Endodermal cell (in vitro differentiated cells): ENCODE results near the gene TNFRSF14. TPM values are rescaled to one million over a fixed set of nuclear protein-coding genes. Genes with fewer than 3 reads are reported as not detected.

ENCODE experiments used
- DNase-seq: peaks from one replicate; pipeline ENCODE4 v3.0.0-alpha.2; 2017
- H3K27ac ChIP-seq: 2 replicates; pipeline ENCODE4 v1.5.1; 2013; ENCODE audit warnings: mild to moderate bottlenecking, low read depth, low read length, moderate library complexity
- H3K27me3 ChIP-seq: 2 replicates; pipeline ENCODE4 v1.6.1; 2013; ENCODE audit warnings: mild to moderate bottlenecking, low read length, moderate library complexity; ENCODE audit not compliant: insufficient read depth, control insufficient read depth, poor library complexity, severe bottlenecking
- H3K36me3 ChIP-seq: 2 replicates; pipeline ENCODE4 v1.7.0; 2013; ENCODE audit warnings: mild to moderate bottlenecking, low read length, moderate library complexity; ENCODE audit not compliant: control insufficient read depth, insufficient read depth
- H3K4me1 ChIP-seq: one replicate; pipeline ENCODE4 v1.7.0; 2013; ENCODE audit warnings: low read length; ENCODE audit not compliant: control insufficient read depth, insufficient read depth
- H3K4me3 ChIP-seq: 2 replicates; pipeline ENCODE4 v1.5.1; 2013; ENCODE audit warnings: mild to moderate bottlenecking, low read length, moderate library complexity
- H3K9ac ChIP-seq: 2 replicates; pipeline ENCODE4 v1.6.1; 2013; ENCODE audit warnings: mild to moderate bottlenecking, low read length, moderate library complexity; ENCODE audit not compliant: poor library complexity, severe bottlenecking; ENCODE audit errors: extremely low read depth
- H3K9me3 ChIP-seq: 2 replicates; pipeline ENCODE4 v1.6.1; 2013; ENCODE audit warnings: mild to moderate bottlenecking, low read length, moderate library complexity; ENCODE audit not compliant: control insufficient read depth
- H3K27ac Mint-ChIP-seq: 2 replicates; pipeline ENCODE4 v1.8.0; 2020; ENCODE audit warnings: mixed read lengths
- H3K27me3 Mint-ChIP-seq: 2 replicates; pipeline ENCODE4 v1.8.0; 2021; ENCODE audit warnings: mild to moderate bottlenecking, mixed read lengths; ENCODE audit not compliant: insufficient read depth
- H3K36me3 Mint-ChIP-seq: 2 replicates; pipeline ENCODE4 v1.8.0; 2020; ENCODE audit warnings: low read depth, mixed read lengths
- H3K4me1 Mint-ChIP-seq: 2 replicates; pipeline ENCODE4 v1.8.0; 2020; ENCODE audit warnings: mixed read lengths
- H3K4me3 Mint-ChIP-seq: 2 replicates; pipeline ENCODE4 v1.8.0; 2020; ENCODE audit warnings: mild to moderate bottlenecking, moderate library complexity, mixed read lengths
- H3K9me3 Mint-ChIP-seq: 2 replicates; pipeline ENCODE4 v1.8.0; 2020; ENCODE audit warnings: mild to moderate bottlenecking, mixed read lengths
- WGBS, 2 experiments: methylation state at CpG; one replicate each; pipeline versions ENCODE4 v1.1.5 to v1.1.7; 2013; ENCODE audit warnings: missing lambda C conversion rate in 2 of 2, mixed read lengths in 1 of 2; ENCODE audit not compliant: insufficient coverage in 1 of 2, insufficient read length in 1 of 2; 5-methylcytosine and 5-hydroxymethylcytosine counted together
- total RNA-seq, 2 donors: library from RNA; stranded (reverse); fragmentation: NEBNext Ultra II Directional in 1 of 2; extraction: Animal tissue kit (Norgen Biotek cat#: 25700) in 1 of 2; gene quantifications; 2 replicates in 1 of 2; 3 replicates in 1 of 2; pipeline ENCODE4 v1.2.1, GENCODE V29; 2021
- TF ChIP-seq, protein P1 (sequence below): fragments of 200-600 bp; sonication (generic); conservative IDR thresholded peaks from 2 replicates; pipeline ENCODE4 v1.5.0; 2021; ENCODE audit warnings: antibody characterized with exemption, mild to moderate bottlenecking

The TNFRSF14 gene
- total RNA-seq, 2 donors from 2014 or later, result 0.29 to 0.46 TPM

- no peak overlapping the region for H3K4me3 Mint-ChIP-seq
These were observed 48.0 kb upstream of the TNFRSF14 start for GRCh38 chr1:2508180-2508579.

DNA sequence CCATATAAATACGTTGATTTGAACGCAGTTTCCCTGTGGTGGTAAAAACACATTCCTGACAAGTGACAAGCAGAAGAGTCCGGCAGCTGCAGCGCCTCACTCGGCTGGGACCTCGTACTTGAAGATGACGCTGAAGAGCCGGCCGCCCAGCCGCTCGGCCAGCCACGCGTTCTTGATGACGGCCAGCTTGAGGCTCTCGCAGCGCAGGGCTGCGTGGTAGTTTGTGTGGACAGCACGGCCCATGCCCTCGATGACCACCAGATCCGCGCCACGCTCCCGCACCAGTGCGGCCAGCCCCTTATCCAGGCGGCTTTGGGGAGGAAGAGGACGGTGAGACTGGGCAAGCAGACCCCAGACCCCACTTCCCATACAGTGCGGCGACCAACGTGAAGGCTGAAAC lies 47.4 kb upstream of the TNFRSF14 start:
- Histone ChIP-seq H3K36me3 (peaks cover 10% of the 10 kb centered on the region), H3K27me3 (no peaks in the 10 kb centered on the region), H3K4me3 (no peak overlapping the region), H3K27ac (no peak overlapping the region), H3K4me1 (no peaks in the 10 kb centered on the region), H3K9ac (no peak overlapping the region), H3K9me3 (no peaks in the 10 kb centered on the region)
- WGBS, 2 experiments, result 96% methylated on average over 15 to 29 of the region's 29 CpGs
- Mint-ChIP-seq H3K36me3 (peaks cover 25% of the 10 kb centered on the region), H3K27me3 (no peaks in the 10 kb centered on the region), H3K4me3 (no peak overlapping the region), H3K27ac (no peak overlapping the region), H3K9me3 (no peaks in the 10 kb centered on the region), H3K4me1 (no peaks in the 10 kb centered on the region)
- DNase-seq, result no peak
- TF ChIP-seq, protein P1, sequence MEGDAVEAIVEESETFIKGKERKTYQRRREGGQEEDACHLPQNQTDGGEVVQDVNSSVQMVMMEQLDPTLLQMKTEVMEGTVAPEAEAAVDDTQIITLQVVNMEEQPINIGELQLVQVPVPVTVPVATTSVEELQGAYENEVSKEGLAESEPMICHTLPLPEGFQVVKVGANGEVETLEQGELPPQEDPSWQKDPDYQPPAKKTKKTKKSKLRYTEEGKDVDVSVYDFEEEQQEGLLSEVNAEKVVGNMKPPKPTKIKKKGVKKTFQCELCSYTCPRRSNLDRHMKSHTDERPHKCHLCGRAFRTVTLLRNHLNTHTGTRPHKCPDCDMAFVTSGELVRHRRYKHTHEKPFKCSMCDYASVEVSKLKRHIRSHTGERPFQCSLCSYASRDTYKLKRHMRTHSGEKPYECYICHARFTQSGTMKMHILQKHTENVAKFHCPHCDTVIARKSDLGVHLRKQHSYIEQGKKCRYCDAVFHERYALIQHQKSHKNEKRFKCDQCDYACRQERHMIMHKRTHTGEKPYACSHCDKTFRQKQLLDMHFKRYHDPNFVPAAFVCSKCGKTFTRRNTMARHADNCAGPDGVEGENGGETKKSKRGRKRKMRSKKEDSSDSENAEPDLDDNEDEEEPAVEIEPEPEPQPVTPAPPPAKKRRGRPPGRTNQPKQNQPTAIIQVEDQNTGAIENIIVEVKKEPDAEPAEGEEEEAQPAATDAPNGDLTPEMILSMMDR, result no peak

More at GRCh38 chr1:2508180-2508579, 48.0 kb upstream of the TNFRSF14 start:
- H3K27me3 ChIP-seq, result no peaks in the 10 kb centered on the region
- no peak overlapping the region for H3K27ac ChIP-seq
- H3K9ac ChIP-seq, result no peak overlapping the region
- Mint-ChIP-seq H3K4me1 (no peaks in the 10 kb centered on the region), H3K36me3 (peaks cover 23% of the 10 kb centered on the region), H3K27me3 (no peaks in the 10 kb centered on the region), H3K9me3 (no peaks in the 10 kb centered on the region), H3K27ac (no peak overlapping the region)
- 72 to 90% methylated on average over 5 to 22 of the region's 24 CpGs for WGBS, 2 experiments
- DNase-seq, result no peak
- no peak overlapping the region for H3K4me3 ChIP-seq
- no peaks in the 10 kb centered on the region for H3K9me3 ChIP-seq
- H3K36me3 ChIP-seq, result peaks cover 10% of the 10 kb centered on the region
- no peaks in the 10 kb centered on the region for H3K4me1 ChIP-seq
- TF ChIP-seq, protein P1, result no peak

DNA sequence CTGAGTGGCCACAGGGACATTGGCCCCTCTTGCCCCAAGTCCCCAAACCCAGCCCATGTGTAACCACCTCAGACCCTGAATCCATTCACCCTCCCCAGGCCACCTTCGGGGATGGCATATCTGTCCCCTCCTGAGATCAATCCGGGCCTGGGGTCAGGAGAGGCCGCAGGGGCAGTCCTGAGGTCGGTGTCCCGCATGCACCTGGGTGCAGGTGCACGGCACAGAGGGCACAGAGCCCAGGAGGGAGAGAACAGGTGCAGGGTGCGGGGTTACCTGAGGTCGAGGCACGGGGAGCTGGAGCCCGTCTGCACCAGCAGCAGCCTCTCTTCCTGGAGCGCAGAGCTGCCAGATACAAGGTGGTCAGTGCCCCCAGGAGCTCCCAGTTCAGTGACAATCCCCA lies 46.6 kb upstream of the TNFRSF14 start:
- Mint-ChIP-seq H3K36me3 (peaks cover 26% of the 10 kb centered on the region), H3K27me3 (no peaks in the 10 kb centered on the region), H3K4me3 (no peak overlapping the region), H3K4me1 (no peaks in the 10 kb centered on the region), H3K27ac (no peak overlapping the region), H3K9me3 (no peaks in the 10 kb centered on the region)
- H3K9ac ChIP-seq, result no peak overlapping the region
- H3K27me3 ChIP-seq, result no peaks in the 10 kb centered on the region
- 93 to 98% methylated on average over 7 to 11 of the region's 11 CpGs for WGBS, 2 experiments
- no peak overlapping the region for H3K4me3 ChIP-seq
- no peaks in the 10 kb centered on the region for H3K9me3 ChIP-seq
- no peaks in the 10 kb centered on the region for H3K4me1 ChIP-seq
- H3K36me3 ChIP-seq, result peaks cover 10% of the 10 kb centered on the region
- TF ChIP-seq, protein P1, result no peak
- H3K27ac ChIP-seq, result no peak overlapping the region
- DNase-seq, result no peak
